C4-2B (cell line): ENCODE data around the gene C1QTNF9.
A peak's percentile ranks its signal among the peaks of the same experiment; 100 is the strongest.
"Not testable (repeated sequence)": the region's sequence is repeated elsewhere in the genome, so short reads cannot be mapped to it uniquely, and the experiment has no call there.

Source experiments
- H3K27ac ChIP-seq: fragments of 450-650 bp; 2 replicates; pipeline ENCODE4 v1.5.1; 2017
- CTCF ChIP-seq: fragments of 450-650 bp; conservative IDR thresholded peaks from 2 replicates; pipeline ENCODE4 v1.5.1; 2017; ENCODE audit warnings: mild to moderate bottlenecking
- ZFX ChIP-seq: fragments of 450-650 bp; IDR thresholded peaks from 2 replicates; pipeline ENCODE4 v1.6.1; 2017

The C1QTNF9 gene

DNA sequence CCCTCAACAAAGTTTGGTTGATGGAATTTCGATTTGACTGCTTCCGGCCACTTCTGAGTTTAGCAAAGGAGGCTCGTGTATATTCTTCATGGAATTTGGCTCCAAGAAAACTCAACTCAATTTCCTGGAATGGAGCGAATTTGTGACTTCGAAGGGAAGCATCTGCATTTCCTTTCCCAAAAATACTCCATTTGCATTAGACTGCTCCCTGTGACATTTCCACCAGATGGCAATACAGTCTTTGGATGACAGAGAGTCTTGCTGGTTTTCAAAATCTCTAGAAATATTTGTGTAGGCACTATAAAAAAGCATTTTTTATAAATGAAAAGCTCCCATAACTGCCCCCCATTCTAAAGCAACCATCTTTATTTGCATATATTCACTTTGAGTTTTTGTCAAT lies 4.1 kb downstream of the C1QTNF9 start:
- peak; percentile 79 for TF ChIP-seq CTCF
- TF ChIP-seq ZFX: no peak
- no peak overlapping the region for H3K27ac ChIP-seq

GRCh38 chr13:24317835-24318234 lies 8.5 kb downstream of the C1QTNF9 start:
- not testable (repeated sequence) for H3K27ac ChIP-seq

GRCh38 chr13:24318878-24319277 lies 9.5 kb downstream of the C1QTNF9 start:
- not testable (repeated sequence) for H3K27ac ChIP-seq

GRCh38 chr13:24319641-24320040 lies 10.3 kb downstream of the C1QTNF9 start:
- not testable (repeated sequence) for H3K27ac ChIP-seq

GRCh38 chr13:24321416-24321815 lies 12.0 kb downstream of the C1QTNF9 start:
- not testable (repeated sequence) for H3K27ac ChIP-seq

DNA sequence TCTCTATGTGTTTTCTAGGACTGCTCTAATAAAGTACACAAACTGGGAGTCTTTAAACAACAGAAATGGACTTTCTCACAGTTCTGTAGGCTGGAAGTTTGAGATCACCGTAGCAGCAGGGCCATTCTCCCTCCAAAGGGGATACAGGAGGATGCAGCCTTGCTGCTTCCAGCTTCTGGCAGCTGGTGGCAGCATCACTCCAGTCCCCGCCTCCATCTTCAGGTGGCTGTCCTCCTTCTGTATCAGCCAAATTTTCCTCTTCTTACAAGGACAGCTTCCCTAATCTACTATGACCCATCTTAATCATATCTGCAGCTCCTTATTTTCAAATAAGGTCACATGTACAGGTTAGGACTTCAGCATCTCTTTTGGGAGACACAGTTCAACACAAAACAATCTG lies 13.1 kb downstream of the C1QTNF9 start:
- peak; percentile 91 for TF ChIP-seq CTCF
- H3K27ac ChIP-seq: not testable (repeated sequence)

GRCh38 chr13:24323036-24323738 lies 13.8 kb downstream of the C1QTNF9 start:
- H3K27ac ChIP-seq: no peak overlapping the region
- no peak for TF ChIP-seq CTCF
- TF ChIP-seq ZFX: no peak

DNA sequence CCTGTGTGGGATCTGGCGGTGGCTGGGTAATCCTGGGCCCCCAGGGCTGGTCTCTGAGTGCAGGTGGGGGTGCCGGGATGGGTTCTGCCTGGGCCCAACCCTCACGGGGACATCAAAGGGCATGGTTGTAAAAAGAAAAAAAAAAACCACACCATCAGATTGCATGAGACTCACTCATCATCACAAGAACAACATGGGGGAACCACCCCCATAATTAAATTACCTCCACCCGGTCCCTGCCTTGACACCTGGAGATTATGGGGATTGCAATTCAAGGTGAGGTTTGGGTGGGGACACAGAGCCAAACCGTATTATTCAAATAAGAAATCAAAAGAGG lies 14.3 kb downstream of the C1QTNF9 start:
- no peak for TF ChIP-seq CTCF
- no peak for TF ChIP-seq ZFX
- no peak overlapping the region for H3K27ac ChIP-seq

GRCh38 chr13:24327598-24327997 lies 18.2 kb downstream of the C1QTNF9 start:
- H3K27ac ChIP-seq: not testable (repeated sequence)

DNA sequence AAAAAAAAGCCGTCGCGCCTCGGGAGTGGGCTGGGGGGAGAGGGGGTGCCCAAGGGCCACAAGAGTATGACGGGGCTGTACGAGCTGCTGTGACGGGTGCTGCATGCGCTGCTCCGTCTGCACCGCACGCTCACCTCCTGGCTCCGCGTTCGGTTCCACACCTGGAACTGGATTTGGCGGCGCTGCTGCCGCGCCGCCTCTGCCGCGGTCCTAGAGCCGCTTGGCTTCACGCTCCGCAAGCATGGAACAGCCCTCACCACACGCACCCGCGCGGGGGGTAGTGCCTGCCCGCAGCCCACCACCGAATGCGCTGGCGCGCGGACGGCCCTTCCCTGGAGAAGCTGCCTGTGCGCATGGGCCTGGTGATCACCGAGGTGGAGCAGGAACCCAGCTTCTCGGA lies 18.8 kb downstream of the C1QTNF9 start:
- TF ChIP-seq ZFX (no peak), CTCF (no peak)
- H3K27ac ChIP-seq: no peak overlapping the region
